IPS-NIHi7 (cell line): Measurements from ENCODE around the gene DDX28.

Source experiments
- DNase-seq: peaks from one replicate; pipeline ENCODE4 v3.0.0; 2012; ENCODE audit warnings: mixed read lengths; ENCODE audit errors: extremely low spot score

DDX28 gene, protein sequence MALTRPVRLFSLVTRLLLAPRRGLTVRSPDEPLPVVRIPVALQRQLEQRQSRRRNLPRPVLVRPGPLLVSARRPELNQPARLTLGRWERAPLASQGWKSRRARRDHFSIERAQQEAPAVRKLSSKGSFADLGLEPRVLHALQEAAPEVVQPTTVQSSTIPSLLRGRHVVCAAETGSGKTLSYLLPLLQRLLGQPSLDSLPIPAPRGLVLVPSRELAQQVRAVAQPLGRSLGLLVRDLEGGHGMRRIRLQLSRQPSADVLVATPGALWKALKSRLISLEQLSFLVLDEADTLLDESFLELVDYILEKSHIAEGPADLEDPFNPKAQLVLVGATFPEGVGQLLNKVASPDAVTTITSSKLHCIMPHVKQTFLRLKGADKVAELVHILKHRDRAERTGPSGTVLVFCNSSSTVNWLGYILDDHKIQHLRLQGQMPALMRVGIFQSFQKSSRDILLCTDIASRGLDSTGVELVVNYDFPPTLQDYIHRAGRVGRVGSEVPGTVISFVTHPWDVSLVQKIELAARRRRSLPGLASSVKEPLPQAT

DNA sequence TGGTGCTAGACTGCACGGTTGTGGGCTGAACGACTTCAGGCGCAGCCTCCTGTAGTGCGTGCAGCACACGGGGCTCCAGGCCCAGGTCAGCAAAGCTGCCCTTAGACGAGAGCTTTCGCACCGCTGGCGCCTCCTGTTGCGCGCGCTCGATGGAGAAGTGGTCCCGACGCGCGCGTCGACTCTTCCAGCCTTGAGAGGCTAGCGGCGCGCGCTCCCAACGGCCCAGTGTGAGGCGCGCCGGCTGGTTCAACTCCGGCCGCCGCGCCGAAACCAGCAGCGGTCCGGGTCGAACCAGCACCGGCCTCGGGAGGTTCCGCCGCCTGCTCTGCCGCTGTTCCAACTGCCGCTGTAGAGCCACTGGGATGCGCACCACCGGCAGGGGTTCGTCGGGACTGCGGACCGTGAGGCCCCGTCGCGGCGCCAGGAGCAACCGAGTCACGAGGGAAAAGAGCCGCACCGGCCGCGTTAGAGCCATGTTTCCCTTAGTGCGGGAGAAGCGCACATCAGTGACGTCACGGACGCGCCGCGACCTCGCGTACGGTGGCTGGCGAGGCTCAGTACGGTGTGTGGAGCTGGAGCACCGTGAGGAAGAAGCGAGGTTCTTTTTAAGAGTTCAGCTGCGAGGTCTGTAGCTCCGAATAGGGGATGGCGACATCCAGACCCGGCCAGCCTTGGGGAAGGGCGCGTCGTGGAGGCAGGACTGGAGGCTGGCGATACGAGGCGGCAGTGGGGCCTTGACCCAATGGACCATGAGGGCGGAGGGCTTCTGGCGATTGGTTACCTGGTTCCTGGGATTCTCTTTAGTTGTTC, at the start of gene DDX28, which contains the start of gene DUS2:
TSS of gene DDX28 (minus strand) at position 505 of the 810 bp plus-strand sequence. CDS start at position 475, 30 bp downstream.
TSS of gene DUS2 (plus strand) at position 557 of the 810 bp plus-strand sequence. CDS start 14,740 bp downstream, outside the sequence.
- peak; percentile 88 for DNase-seq

DNA sequence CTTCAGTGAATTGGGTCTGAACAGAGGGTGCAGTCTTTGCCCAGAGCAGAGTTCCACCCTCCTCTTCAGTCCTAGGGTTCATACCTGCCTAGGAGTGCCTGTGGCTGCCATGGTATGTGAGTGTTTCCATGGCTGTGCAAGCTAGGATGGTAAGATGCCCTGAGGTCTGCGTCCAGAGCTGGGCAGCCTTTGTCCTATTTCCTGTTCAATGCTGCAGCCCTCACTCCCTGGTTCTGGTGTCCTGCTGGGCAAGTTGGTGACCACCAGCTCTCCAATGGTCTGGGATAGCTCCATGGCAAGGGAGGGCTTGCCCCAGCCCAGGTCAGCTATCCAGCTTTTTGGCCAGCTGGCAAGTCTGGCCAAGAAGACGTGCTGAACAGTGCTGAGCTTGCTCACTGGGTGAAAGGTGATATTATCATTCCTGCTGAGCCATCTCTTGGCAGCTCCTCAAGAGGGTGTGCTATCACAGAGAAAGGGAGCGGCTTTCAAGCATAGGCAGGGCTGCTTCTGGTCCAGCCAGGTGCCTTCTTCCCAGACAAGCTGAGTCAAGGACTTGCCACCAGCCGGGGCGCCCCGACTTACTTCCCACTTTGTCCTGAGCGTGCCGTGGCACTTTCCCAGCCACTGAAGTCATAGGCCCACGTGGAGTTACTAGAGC, 49.1 kb upstream of the DDX28 start:
- peak; percentile 8 for DNase-seq

DNA sequence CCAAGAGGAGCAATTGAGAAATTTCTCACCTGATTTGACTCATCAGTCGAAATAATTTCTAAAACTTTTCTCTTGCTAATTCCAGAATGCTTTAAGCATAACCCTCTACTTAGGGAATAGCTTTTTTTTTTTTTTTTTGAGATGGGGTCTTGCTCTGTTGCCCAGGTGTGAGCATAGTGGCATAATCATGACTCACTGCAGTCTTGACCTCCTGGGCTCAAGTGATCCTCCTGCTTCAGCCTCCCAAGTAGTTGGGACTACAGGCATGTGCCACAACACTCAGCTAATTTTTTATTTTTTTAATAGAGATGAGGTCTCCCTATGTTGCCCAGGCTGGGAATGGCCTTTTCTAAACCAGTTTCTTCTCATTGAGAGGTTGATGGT, 48.5 kb upstream of the DDX28 start:
- no peak for DNase-seq

DNA sequence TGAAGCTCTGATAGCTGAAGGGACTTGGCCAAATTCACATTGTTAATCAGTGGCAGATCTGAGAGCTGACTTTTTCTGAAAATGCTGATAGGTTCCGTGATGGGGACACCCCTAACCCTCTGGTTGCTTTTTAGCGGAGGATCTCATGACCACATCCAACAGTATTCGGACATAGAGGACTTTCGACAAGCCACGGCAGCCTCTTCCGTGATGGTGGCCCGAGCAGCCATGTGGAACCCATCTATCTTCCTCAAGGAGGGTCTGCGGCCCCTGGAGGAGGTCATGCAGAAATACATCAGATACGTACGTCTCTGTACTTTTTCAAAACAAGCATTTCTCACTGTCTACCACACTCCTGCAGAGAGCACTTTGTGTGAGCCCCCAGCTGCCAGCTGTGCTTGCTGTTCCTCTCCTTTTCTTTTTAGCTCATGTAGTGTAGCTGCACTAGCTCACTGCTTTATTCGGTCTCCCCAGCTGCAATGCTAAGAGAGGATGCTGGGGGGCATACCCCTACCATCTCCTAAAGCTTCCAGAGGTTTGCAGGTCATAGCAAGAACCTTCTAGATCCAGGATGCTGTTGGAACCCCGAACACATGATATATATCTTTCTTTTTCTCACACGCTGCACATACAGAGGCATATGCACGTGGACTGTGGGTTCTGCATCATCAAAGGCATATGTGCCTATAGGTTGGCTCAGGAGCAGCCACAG, 47.9 kb upstream of the DDX28 start:
- DNase-seq: peak; percentile 1

DNA sequence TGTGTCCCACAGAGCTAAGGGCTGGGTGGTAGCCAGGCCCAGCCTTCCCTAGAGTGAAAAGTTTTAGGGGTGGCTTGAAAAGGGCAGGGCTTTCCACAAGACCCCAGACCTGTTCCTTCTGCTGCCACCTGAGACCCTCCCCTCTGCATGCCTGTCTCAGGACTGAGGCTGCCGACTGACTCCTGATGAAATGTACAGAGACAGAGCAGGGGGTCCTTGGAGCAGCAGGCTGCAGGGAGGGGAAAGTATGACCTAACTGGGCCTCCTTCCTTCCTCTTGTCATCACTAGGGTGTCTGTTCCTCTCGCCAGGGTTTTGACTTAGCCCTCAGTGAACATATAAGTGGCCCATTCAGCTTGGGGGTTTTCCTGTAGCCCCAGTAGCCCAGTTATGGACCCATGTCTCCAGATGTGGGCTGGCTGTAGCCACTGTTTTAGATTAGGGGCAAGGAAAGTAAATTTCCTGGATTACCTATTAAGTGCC, 47.3 kb upstream of the DDX28 start:
- peak; percentile 5 for DNase-seq

DNA sequence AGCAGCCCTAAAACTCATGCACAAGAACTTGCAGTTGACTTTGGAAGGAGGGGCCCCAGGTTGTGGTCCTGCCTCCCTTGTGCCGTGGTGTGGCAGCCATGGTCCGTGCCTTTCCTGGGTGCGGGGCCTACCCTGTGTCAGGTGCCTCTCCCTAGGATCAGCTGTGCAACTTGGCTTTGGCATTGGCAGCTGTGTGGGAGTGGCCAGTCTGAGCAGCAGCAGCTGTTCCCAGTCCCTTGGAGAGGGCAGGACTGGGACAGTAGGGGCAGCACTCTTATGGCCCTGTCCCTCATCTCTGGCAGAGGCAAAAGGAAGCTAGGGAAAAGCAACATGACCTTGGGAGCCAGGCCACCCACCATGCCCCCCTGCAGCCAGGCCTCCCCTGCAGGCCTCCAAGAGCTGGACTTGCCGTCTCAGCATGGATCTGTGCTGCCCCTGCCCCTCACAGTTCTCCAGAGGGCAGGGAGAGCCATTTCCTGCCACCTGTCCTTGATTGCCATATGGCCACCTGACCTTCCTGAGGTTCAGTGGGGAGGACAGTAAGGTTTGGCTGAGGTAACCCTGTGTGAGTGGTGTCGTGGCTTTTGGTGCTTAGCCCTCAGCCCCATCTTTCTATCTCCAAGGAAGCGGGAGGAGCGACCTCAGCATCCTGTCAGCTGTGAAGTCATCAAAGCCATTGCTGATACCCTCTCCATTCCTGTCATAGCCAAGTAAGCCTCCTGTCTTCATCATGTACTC, 46.6 kb upstream of the DDX28 start:
- peak; percentile 4 for DNase-seq

DNA sequence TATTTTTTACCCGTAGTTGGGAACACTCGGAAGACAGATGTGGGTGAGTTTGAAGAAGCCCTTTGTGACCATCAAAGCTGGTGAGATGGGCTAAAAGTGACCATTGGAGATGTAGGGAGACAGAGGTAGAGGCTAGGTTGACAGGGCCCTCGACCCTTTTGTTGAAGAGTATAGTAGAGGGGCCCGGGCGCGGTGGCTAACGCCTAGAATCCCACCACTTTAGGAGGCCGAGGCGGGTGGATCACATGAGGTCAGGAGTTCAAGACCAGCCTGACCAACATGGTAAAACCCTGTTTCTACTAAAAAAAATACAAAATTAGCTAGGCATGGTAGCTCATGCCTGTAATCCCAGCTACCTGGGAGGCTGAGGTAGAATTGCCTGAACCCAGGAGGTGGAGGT, 45.9 kb upstream of the DDX28 start:
- no peak for DNase-seq

DNA sequence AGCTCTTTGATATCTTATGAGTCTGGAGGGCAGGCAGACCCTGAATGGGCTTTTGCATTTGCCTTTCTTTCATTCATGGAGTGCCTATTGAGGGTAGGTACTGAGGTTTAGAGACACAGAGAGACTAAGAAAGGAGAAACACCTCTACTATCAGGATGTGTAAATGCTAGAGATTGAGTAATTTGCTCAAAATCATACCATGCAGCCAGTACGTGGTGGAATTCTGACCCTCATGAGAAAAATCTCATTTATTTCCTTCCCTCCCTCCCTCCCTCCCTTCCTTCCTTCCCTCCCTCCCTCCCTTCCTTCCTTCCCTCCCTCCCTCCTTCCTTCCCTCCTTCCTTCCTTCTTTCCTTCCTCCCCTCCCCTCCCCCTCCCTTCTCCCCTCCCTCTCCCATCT, 43.7 kb upstream of the DDX28 start:
- DNase-seq: no peak

DNA sequence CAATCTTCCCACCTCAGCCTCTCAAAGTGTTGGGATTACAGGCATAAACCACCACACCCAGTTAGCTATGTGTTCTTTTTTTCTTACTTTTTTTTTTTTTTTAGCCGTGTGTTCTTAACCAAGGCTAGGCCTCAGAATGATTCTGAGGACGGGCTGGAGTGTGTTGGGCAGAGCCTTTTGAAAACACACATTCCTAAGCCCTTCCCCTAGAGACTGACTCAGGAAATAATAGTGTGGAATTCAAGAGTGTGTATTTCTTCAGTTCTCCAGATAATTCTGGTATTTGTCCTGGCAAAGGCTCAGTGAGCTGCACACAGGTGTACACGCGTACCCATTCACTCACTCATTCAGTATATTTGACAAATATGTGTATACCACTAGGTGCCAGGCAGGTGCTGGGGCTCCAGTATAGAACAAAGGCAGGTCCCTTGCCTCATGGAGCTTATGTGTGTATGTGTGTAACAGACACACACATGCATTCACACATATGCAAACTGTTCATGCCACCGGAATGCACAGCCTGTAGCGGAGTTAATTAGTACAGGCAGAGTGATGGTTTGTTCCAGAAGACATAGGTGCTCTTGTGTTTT, 42.8 kb upstream of the DDX28 start:
- DNase-seq: peak; percentile 2

DNA sequence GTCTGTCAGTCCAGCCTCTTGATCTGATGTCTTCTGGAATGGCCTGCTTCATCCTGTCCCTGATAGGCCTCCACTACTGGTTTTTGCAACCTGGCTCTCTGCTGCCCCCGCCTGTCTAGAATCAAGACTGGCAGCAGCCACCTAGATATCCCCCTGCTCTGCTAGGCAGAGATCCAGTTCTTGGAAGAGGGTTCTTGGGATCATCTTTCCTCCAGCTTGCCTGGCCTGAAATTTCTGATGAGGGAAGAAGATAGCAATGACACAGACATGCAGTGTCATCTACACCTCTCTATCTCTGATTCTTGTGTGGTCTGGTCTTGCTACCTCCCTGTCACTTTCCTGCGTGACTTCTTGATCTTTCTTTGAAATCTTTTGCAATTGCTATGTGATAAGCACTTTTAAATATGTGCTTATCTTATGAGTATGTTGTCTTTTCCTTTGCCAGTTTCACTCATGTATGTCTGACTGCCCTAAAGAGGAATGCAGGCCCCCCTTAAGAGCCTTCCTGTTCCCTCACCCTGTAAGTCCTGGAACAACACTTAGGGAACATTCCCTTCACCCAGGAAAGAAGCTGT, 41.8 kb upstream of the DDX28 start:
- DNase-seq: peak; percentile 92

DNA sequence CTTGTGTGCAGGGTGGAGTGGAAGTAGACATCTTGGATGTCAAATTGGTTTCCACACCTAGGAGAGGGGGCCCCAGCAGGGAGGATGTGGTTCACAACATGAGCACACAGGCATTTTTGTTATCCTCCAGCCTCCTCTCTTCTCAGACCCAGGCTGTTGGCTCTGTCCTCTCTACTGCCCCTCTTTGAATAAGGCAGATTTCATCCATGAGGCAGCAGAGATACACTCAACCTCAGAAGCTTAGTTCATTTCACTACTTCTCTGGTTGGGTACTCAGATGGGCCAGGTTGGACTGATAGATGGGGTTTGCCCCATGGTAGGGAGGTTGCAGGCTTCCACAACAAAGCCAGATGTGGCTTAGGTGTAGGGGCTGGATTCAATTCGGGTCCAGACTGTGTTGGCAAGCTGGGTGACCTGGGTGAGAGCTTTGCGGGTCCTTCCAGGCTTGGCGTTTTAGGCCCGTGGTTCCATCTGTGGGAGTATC, 39.9 kb upstream of the DDX28 start:
- no peak for DNase-seq

DNA sequence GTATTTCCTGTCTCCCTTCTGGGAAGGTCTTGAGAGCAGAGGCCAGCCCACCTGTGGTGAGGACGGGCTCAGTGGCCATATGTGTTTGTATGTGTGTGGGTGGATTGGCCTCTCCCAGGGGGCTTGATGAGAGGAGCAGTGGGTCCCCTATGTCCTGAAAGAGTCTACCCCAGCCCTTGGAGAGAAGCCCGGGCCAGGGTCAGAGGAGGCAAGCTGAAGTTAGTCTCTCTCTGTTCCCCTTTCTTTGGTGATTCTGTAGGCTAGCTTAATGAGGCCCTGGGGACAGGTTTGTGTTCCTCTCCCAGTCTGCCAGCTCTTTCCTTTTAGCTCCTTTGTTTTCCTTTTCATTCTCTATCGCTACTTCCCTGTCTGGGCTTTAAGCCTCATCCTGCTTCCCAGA, 38.4 kb upstream of the DDX28 start:
- no peak for DNase-seq

DNA sequence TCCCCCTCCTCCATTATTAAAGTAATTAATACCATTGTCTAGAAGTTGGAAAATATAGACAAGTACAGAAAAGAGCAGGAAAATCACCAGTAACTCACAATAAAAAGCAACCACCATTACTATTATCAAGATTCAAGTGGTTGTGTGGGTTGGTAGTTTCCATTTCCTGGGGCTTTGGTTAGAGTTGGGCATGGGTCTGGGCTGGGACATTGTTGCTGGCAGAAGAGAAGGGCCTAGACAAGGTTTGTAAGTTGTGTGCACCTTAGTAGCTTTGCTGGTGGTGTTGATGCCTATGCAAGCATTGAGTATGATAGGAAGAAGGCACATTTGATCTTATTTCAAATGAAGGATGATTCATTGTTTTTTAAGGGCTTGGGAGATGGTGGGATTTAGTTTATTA, 36.8 kb upstream of the DDX28 start:
- DNase-seq: no peak

DNA sequence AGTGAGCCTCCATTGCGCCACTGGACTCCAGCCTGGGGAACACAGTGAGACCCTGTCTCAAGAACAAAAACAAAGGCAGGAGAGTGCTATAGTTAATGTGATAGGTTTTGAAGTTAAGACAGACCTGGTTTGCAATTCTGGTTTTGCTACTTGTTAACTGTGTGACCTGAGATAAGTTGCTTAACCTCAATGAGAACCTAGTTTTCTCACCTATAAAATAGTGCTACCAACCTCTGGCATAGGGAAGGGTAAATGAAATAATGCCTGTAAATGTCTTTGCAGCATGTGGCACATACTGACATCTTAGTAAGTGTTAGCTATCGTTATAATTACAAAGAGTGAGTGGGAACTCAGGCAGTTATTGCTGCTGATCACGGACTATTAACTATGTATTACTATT, 32.4 kb upstream of the DDX28 start:
- DNase-seq: no peak

DNA sequence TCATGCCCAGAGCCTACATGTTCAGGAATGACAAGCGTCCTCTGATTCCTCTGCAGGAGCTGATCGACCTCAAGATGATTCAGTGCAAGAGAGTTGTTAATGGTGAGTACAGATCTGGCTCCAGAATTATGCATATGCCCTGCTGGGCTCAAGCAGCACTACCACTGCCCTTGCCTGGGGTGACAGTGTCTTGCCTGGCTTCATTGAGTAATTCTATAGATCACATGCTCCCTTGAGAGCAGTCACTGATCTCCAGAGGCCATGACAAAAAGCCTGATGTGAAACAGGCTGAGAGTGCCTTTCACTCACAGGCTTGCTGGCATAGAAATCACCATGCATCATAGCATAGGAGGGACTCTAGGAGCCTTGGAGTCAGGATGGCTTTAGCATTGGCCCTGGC, 26.4 kb upstream of the DDX28 start:
- DNase-seq: no peak

DNA sequence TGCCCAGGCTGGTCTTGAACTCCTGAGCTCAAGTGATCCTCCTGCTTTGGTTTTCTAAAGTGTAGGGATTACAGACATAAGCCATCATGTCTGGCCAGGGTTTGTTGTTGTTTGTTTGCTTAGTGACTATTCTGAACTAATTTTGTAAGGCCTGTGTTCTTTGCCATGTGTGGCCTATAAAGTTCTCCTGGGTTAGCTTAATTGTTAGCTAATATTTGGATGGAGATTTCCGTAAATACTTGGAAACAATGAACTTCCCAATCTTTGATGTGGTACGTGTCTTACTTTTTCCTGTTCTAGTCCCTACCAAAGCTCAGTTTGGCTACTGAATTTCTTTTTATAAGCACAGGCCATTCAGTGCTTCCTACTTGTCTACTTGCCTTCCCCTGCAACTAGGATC, 25.0 kb upstream of the DDX28 start:
- no peak for DNase-seq

DNA sequence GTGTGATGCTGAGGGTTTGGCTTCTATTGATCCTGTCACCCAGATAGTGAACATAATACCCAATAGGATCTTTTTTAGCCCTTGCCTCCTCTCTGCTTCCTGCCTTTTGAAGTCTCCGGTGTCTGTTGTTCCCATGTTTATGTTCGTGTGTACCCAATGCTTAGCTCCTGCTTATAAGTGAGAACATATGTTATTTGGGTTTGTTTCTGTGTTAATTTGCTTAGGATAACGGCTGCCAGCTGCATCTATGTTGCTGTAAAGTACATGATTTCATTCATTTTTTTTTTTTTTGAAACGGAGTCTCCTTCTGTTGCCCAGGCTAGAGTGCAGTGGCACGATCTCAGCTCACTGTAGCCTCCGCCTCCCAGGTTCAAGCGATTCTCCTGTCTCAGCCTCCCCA, 23.1 kb upstream of the DDX28 start:
- DNase-seq: no peak

DNA sequence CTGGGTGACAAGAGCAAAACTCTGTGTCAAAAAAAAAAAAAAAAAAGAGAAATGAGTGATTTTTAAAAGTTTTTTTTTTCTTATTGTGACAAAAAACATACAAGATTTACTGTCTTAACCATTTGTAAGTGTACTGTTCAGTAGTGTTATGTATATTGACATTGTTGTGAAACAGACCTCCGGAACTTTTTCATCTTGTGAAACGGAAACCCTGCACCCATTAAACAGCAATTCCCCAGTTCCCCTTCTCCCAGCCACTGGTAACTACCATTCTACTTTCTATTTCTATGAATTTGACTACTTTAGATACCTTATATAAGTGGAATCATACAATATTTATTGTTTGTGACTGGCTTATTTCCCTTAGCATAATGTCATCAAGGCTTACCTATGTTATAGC, 18.8 kb upstream of the DDX28 start:
- no peak for DNase-seq

DNA sequence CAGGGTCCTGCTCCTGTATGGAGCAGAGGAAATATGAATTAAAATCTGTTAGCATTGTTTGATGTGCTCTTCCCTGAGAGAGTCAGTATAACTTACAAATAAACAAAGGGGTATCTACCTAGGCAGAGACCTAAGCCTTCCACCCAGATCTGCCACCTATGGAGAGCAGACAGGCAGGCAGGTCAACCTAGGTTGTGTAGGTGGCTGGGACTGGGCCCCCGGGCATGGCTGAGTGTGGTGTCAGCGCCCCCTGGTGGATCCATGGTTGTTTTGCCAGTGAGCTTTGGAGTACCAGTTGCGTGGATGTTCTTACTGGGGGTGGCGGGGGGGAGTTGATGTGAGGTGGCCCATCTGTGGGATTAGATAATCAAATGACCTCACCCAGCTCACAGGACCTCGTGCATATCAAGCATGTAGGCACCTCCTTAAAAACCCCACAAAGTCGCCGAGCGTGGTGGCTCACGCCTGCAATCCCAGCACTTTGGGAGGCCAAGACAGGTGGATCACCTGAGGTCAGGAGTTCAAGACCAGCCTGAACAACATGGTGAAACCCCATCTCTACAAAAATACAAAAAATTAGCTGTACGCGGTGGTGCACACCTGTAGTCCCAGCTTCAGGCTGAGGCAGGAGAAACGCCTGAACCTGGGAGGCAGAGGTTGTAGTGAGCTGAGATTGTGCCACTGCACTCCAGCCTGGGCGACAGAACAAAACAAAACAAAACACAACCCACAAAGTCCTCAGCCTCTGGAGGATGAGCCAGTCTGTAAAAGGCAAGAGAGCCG, 17.7 kb upstream of the DDX28 start:
- peak; percentile 96 for DNase-seq
